HepG2 (cell line): Measurements from ENCODE around the gene TM9SF4. TPM values are rescaled to one million over a fixed set of nuclear protein-coding genes. Genes with fewer than 3 reads are reported as not detected.

Source experiments
- ATAC-seq: fragments of 200-7000 bp; cut with Tn5 transposase; 3 replicates; pipeline ENCODE4 v1.9.1; 2020; ENCODE audit warnings: mild to moderate bottlenecking, moderate library complexity
- BruUV-seq: library from RNA; stranded (reverse); fragments of 400-500 nt; replicated peaks from 2 replicates; lab custom pipeline; 2021; lab: Mats Ljungman, UMichigan
- CTCF ChIA-PET: fragments of 300-600 bp; formaldehyde crosslinking; extraction: SDS; loops from one replicate; lab custom pipeline; 2021; ENCODE audit warnings: low total read pairs, inconsistent platforms, low intra/inter-chr PET ratio; lab: Yijun Ruan, JAX
- POLR2A ChIA-PET: fragments of 350-600 bp; sonication (Branson Sonifier 250); formaldehyde crosslinking; loops from one replicate; lab custom pipeline; 2020; ENCODE audit warnings: antibody characterized with exemption, inconsistent platforms; lab: Yijun Ruan, JAX
- DNase-seq: peaks from one replicate; pipeline ENCODE4 v3.0.0-alpha.2; 2015; ENCODE audit warnings: low spot score
- FAIRE-seq: peaks from 3 replicates; lab custom pipeline; 2011; peaks lifted over from hg19 to GRCh38; lab: Jason Lieb, UNC
- H2AFZ ChIP-seq: one replicate; pipeline ENCODE4 v1.6.1; 2011; ENCODE audit warnings: low read length, inconsistent platforms
- H3K27ac ChIP-seq: fragments of 300-600 bp; 3 replicates; pipeline ENCODE4 v1.8.0; 2011; ENCODE audit warnings: mixed run types, mild to moderate bottlenecking, mixed read lengths, low read length, inconsistent platforms; ENCODE audit not compliant: insufficient read depth; ENCODE audit errors: extremely low read length
- H3K27me3 ChIP-seq, 2 experiments: fragments of 200-600 bp in 1 of 2; 2 replicates in 1 of 2; 3 replicates in 1 of 2; pipeline versions ENCODE4 v1.6.0 to v1.8.0; 2011; ENCODE audit warnings: low read length in 2 of 2, mild to moderate bottlenecking in 2 of 2, moderate library complexity in 2 of 2, inconsistent platforms in 1 of 2; ENCODE audit not compliant: insufficient read depth in 2 of 2, control insufficient read depth in 1 of 2
- H3K36me3 ChIP-seq, 2 experiments: fragments of 200-600 bp in 1 of 2; replicated peaks in 1 of 2; 2 replicates in 1 of 2; 3 replicates in 1 of 2; pipeline versions ENCODE4 v1.5.1 to v1.8.0; 2011; ENCODE audit warnings: low read length in 2 of 2, inconsistent platforms in 1 of 2; ENCODE audit not compliant: insufficient read depth in 2 of 2, control insufficient read depth in 1 of 2
- H3K4me1 ChIP-seq: 2 replicates; pipeline ENCODE4 v1.5.1; 2012; ENCODE audit warnings: low read length, inconsistent platforms; ENCODE audit not compliant: insufficient read depth
- H3K4me2 ChIP-seq: 2 replicates; pipeline ENCODE4 v1.6.0; 2011; ENCODE audit warnings: low read depth, low read length, inconsistent platforms
- H3K4me3 ChIP-seq, 3 experiments: fragments of 200-600 bp in 1 of 3; sonication (generic), shearing (Covaris generic) in 1 of 3; replicated peaks in 1 of 3; 2 replicates each; pipeline ENCODE4 v1.5.1; 2011 to 2016; ENCODE audit warnings: low read length in 3 of 3, inconsistent platforms in 2 of 3, low read depth in 2 of 3, mild to moderate bottlenecking in 2 of 3, control low read depth in 1 of 3, mixed read lengths in 1 of 3; ENCODE audit not compliant: insufficient read depth in 1 of 3
- H3K79me2 ChIP-seq: one replicate; pipeline ENCODE4 v1.6.1; 2011; ENCODE audit warnings: low read length, inconsistent platforms; ENCODE audit not compliant: insufficient read depth
- H3K9ac ChIP-seq: 2 replicates; pipeline ENCODE4 v1.6.0; 2011; ENCODE audit warnings: mild to moderate bottlenecking, low read depth, low read length, inconsistent platforms; ENCODE audit not compliant: insufficient read depth
- H3K9me3 ChIP-seq: 2 replicates; pipeline ENCODE4 v1.5.1; 2012; ENCODE audit warnings: mild to moderate bottlenecking, low read length
- H4K20me1 ChIP-seq: 2 replicates; pipeline ENCODE4 v1.6.0; 2011; ENCODE audit warnings: inconsistent platforms, mild to moderate bottlenecking, low read length, moderate library complexity; ENCODE audit not compliant: insufficient read depth
- NR0B2 ChIP-seq: sonication (generic); formaldehyde crosslinking; IDR thresholded peaks from 2 replicates; pipeline ENCODE4 v1.4.0; 2020; ENCODE audit warnings: mild to moderate bottlenecking, missing genetic modification reagents
- SPEN ChIP-seq: sonication (generic); formaldehyde crosslinking; IDR thresholded peaks from 2 replicates; pipeline ENCODE4 v1.5.1; 2020; ENCODE audit warnings: low read depth, mild to moderate bottlenecking, missing genetic modification reagents
- ZNF274 ChIP-seq: sonication (generic); formaldehyde crosslinking; IDR thresholded peaks from 2 replicates; pipeline ENCODE4 v1.5.1; 2020; ENCODE audit warnings: mild to moderate bottlenecking, missing genetic modification reagents
- ZNF776 ChIP-seq: sonication (generic); formaldehyde crosslinking; IDR thresholded peaks from 2 replicates; pipeline ENCODE4 v1.4.0; 2020; ENCODE audit warnings: mild to moderate bottlenecking, missing genetic modification reagents
- WGBS: methylation state at CpG from one replicate; pipeline ENCODE4 v1.1.6; 2017; ENCODE audit warnings: low lambda C conversion rate; 5-methylcytosine and 5-hydroxymethylcytosine counted together
- in situ Hi-C: cut with HindIII; loops from 2 replicates; pipeline ENCODE4 v1.10.0; 2017; ENCODE audit warnings: low pct_unique_long_range_greater_than_20kb; ENCODE audit not compliant: extremely low pct_ligation_motif_present
- intact Hi-C: fragments of 100-400 bp; cut with micrococcal nuclease; formaldehyde crosslinking; loops from one replicate; pipeline ENCODE4 v1.10.0; 2022; ENCODE audit not compliant: unreplicated experiment
- polyA plus RNA-seq, 8 experiments: library from polyadenylated mRNA; depleted of rRNA in 3 of 8; stranded (reverse) in 7 of 8; unstranded in 1 of 8; fragments of >200 nt; fragmentation: Illumina TruSeq in 4 of 8; extraction: Trizol in 4 of 8; gene quantifications; 2 replicates each; pipeline versions ENCODE4 v1.2.1 to v1.2.3, GENCODE V29; 2011 to 2016; ENCODE audit warnings: low read depth in 4 of 8, missing spikeins in 1 of 8, mixed read lengths in 1 of 8; ENCODE audit not compliant: insufficient read depth in 1 of 8
- total RNA-seq, 5 experiments: library from RNA; depleted of rRNA; stranded (reverse); fragments of >200 nt; fragmentation: Illumina TruSeq; extraction: Trizol; gene quantifications; 2 replicates each; pipeline ENCODE4 v1.2.3, GENCODE V29; 2016; ENCODE audit warnings: low read depth in 1 of 5
- TF ChIP-seq, protein P1 (sequence below): sonication (generic); formaldehyde crosslinking; IDR thresholded peaks from 2 replicates; pipeline ENCODE4 v1.5.1; 2020; ENCODE audit warnings: mild to moderate bottlenecking, missing genetic modification reagents, moderate library complexity
- TF ChIP-seq, protein P2 (sequence below): IDR thresholded peaks from 2 replicates; pipeline ENCODE4 v1.6.1; 2016; ENCODE audit warnings: mild to moderate bottlenecking, missing biosample characterization, missing genetic modification reagents

Gene TM9SF4
- total and polyA plus RNA-seq, 2 of the 13 experiments (the other 11 are each of a cell fraction or from before 2014, with no cell fraction given), result 53.5 to 171 TPM

- no peak overlapping the region for H2AFZ ChIP-seq
- no peak overlapping the region for H3K27ac ChIP-seq
- peak overlapping the region; percentile 30; the same call in 1 of the 2 replicates for H3K4me2 ChIP-seq
- no peaks in the 10 kb centered on the region for H3K36me3 ChIP-seq
- H3K79me2 ChIP-seq, result no peaks in the 10 kb centered on the region
- intact Hi-C loops, result no loop called here
- in situ Hi-C loops, result no loop called here
- H3K9me3 ChIP-seq, result no peaks in the 10 kb centered on the region
- ChIA-PET POLR2A (no interaction called here), CTCF (no interaction called here)
- no peak for DNase-seq
- no peaks in the 10 kb centered on the region for H4K20me1 ChIP-seq
- H3K4me3 ChIP-seq, result no peak overlapping the region; a peak in 1 of 6 replicates
- H3K4me1 ChIP-seq, result peaks cover 23% of the 10 kb centered on the region
- 28% methylated on average over 12 of the region's 17 CpGs for WGBS
- FAIRE-seq, result no peak
- no TSS peak for BruUV-seq
- no peak overlapping the region for H3K9ac ChIP-seq
- TF ChIP-seq, protein P1, sequence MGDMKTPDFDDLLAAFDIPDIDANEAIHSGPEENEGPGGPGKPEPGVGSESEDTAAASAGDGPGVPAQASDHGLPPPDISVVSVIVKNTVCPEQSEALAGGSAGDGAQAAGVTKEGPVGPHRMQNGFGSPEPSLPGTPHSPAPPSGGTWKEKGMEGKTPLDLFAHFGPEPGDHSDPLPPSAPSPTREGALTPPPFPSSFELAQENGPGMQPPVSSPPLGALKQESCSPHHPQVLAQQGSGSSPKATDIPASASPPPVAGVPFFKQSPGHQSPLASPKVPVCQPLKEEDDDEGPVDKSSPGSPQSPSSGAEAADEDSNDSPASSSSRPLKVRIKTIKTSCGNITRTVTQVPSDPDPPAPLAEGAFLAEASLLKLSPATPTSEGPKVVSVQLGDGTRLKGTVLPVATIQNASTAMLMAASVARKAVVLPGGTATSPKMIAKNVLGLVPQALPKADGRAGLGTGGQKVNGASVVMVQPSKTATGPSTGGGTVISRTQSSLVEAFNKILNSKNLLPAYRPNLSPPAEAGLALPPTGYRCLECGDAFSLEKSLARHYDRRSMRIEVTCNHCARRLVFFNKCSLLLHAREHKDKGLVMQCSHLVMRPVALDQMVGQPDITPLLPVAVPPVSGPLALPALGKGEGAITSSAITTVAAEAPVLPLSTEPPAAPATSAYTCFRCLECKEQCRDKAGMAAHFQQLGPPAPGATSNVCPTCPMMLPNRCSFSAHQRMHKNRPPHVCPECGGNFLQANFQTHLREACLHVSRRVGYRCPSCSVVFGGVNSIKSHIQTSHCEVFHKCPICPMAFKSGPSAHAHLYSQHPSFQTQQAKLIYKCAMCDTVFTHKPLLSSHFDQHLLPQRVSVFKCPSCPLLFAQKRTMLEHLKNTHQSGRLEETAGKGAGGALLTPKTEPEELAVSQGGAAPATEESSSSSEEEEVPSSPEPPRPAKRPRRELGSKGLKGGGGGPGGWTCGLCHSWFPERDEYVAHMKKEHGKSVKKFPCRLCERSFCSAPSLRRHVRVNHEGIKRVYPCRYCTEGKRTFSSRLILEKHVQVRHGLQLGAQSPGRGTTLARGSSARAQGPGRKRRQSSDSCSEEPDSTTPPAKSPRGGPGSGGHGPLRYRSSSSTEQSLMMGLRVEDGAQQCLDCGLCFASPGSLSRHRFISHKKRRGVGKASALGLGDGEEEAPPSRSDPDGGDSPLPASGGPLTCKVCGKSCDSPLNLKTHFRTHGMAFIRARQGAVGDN (CRISPR knock-in tag), result peak; percentile 38
- TF ChIP-seq ZNF776, result peak; percentile 51; the same call in 1 of the 2 replicates
- TF ChIP-seq, protein P2, sequence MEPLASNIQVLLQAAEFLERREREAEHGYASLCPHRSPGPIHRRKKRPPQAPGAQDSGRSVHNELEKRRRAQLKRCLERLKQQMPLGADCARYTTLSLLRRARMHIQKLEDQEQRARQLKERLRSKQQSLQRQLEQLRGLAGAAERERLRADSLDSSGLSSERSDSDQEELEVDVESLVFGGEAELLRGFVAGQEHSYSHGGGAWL, result peak; percentile 20; the same call in 1 of the 2 replicates
- TF ChIP-seq SPEN (CRISPR knock-in tag), result no peak
- TF ChIP-seq NR0B2 (CRISPR knock-in tag), result peak; percentile 9; the same call in 1 of the 2 replicates
- no peak for TF ChIP-seq ZNF274 (CRISPR knock-in tag)
- peak; percentile 41 for ATAC-seq
- peaks cover 8 to 57% of the 10 kb centered on the region in 2 experiments; a peak in 4 of 5 replicates for H3K27me3 ChIP-seq
Observed at GRCh38 chr20:32071395-32072167, 37.9 kb upstream of the TM9SF4 start.
